ENCODE measurements around the gene CLDN5. TPM values are rescaled to one million over a fixed set of nuclear protein-coding genes. Genes with fewer than 3 reads are reported as not detected.
A peak's percentile ranks its signal among the peaks of the same experiment; 100 is the strongest.

The CLDN5 gene
- total RNA-seq, 1 experiment from 2014 or later: 0.44 TPM

DNA sequence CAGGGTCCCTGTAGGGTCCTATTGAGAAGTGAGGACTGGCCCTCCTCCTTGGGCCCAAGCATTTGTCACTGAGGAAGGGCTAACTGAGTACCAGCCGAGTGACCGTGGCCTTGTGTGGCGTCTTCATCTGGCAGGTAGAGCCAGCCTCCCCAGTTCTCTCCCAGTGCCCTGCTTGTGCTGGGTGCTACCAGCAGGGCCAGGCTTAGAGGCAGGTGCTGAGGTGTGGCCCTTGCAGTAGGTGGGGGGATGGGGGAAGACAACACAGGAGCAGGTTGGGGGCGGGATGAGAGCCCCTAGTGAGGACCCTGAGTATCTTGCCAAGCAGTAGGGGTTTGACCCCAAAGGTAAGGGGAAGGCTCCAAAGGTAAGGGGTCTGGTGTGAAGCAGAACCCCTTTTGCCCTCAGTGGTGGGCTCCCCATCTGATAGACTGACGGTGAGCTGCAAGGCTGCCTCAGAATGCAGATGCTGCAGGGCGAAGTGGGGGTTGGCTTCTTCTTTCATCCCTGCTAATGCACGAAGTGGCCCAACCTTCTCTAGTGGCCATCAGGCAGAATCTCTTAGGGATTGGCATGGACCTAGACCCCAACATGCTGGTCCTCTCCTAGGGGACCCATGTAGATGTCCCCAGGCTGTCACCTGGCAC, 24.9 kb downstream of the CLDN5 start:
- Histone ChIP-seq H3K4ac (ENCODE audit: low read depth, low read length) (no peak overlapping the region), H3K23me2 (ENCODE audit: insufficient read length, low read depth, low read length, poor library complexity, severe bottlenecking) (no peaks in the 10 kb centered on the region), H2BK15ac (ENCODE audit: low read depth, low read length) (no peak overlapping the region), H2BK12ac (ENCODE audit: insufficient read length, low read depth, low read length) (no peak overlapping the region), H3K56ac (ENCODE audit: insufficient read length, low read depth, low read length) (no peak overlapping the region), H3K79me1 (ENCODE audit: insufficient read depth, low read depth, low read length, poor library complexity, severe bottlenecking) (no peaks in the 10 kb centered on the region), H3K79me2 (ENCODE audit: insufficient read depth, low read length) (no peaks in the 10 kb centered on the region), H2BK5ac (ENCODE audit: insufficient read length, low read length) (no peak overlapping the region), H4K91ac (ENCODE audit: insufficient read length, low read depth, low read length) (no peak overlapping the region), H2BK120ac (ENCODE audit: low read depth, low read length, poor library complexity, severe bottlenecking) (no peak overlapping the region), H2BK20ac (ENCODE audit: low read depth, low read length, poor library complexity, severe bottlenecking) (no peak overlapping the region), H2AK5ac (ENCODE audit: insufficient read length, low read length) (no peak overlapping the region), H3K14ac (ENCODE audit: insufficient read depth, low read length) (no peak overlapping the region), H3T11ph (ENCODE audit: low read length) (no peak overlapping the region), H3K9ac (ENCODE audit: extremely low read depth, insufficient read length, low read length) (no peak overlapping the region), H3K27me3 (ENCODE audit: insufficient read depth, low read length) (no peaks in the 10 kb centered on the region), H4K5ac (ENCODE audit: insufficient read length, low read depth, low read length) (no peak overlapping the region), H3K4me1 (ENCODE audit: insufficient read depth, low read length) (no peaks in the 10 kb centered on the region; the same call in 1 of the 2 replicates), H3K27ac (ENCODE audit: insufficient read length, low read depth, low read length) (no peak overlapping the region), H4K20me1 (ENCODE audit: control insufficient read depth, insufficient read depth, insufficient read length) (no peaks in the 10 kb centered on the region), H3K4me2 (ENCODE audit: insufficient read depth, insufficient read length, low read length) (no peak overlapping the region), H2AFZ (ENCODE audit: low read length) (no peak overlapping the region), H4K8ac (replicated peaks; ENCODE audit: insufficient read length, low read depth, low read length) (no peak overlapping the region), H3K23ac (ENCODE audit: insufficient read length, low read depth, low read length) (no peak overlapping the region), H3K9me3 (ENCODE audit: control insufficient read depth, low read depth, low read length) (no peaks in the 10 kb centered on the region), H3K18ac (ENCODE audit: insufficient read length, low read depth, low read length) (no peak overlapping the region)
- TF ChIP-seq, protein P1, sequence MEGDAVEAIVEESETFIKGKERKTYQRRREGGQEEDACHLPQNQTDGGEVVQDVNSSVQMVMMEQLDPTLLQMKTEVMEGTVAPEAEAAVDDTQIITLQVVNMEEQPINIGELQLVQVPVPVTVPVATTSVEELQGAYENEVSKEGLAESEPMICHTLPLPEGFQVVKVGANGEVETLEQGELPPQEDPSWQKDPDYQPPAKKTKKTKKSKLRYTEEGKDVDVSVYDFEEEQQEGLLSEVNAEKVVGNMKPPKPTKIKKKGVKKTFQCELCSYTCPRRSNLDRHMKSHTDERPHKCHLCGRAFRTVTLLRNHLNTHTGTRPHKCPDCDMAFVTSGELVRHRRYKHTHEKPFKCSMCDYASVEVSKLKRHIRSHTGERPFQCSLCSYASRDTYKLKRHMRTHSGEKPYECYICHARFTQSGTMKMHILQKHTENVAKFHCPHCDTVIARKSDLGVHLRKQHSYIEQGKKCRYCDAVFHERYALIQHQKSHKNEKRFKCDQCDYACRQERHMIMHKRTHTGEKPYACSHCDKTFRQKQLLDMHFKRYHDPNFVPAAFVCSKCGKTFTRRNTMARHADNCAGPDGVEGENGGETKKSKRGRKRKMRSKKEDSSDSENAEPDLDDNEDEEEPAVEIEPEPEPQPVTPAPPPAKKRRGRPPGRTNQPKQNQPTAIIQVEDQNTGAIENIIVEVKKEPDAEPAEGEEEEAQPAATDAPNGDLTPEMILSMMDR (conservative IDR thresholded peaks at IDR 0.05): no peak
- DNase-seq: no peak
- no peaks in the 10 kb centered on the region for H3K27me3 Mint-ChIP-seq (ENCODE audit: low read depth)
- no peaks in the 10 kb centered on the region for H3K9me3 Mint-ChIP-seq
- H3K27ac Mint-ChIP-seq: peak overlapping the region in 1 of 3 experiments; percentile 58; a peak in 1 of 7 replicates
- peaks cover 9% of the 10 kb centered on the region in 2 experiments for H3K4me1 Mint-ChIP-seq
- H3K4me3 Mint-ChIP-seq: no peak overlapping the region
- WGBS (ENCODE audit: extremely low coverage, insufficient read length, low lambda C conversion rate): no CpG with 5 or more reads among the region's 7 CpGs
- peaks cover 4 to 53% (median 26%) of the 10 kb centered on the region in 3 experiments for H3K36me3 Mint-ChIP-seq (ENCODE audit: insufficient read depth in 1 of 3, low read depth in 3 of 3)

Data from H9 (cell line).